ENCODE results near the gene VSX1.

The VSX1 gene

GRCh38 chr20:25030649-25031207, 51.2 kb downstream of the VSX1 start:
- Histone ChIP-seq H3K9ac (ENCODE audit: low read length) (no peak overlapping the region), H3K27me3 (ENCODE audit: control insufficient read depth, insufficient read depth, low read length) (no peaks in the 10 kb centered on the region), H3K9me3 (ENCODE audit: control insufficient read depth, low read depth, low read length) (no peaks in the 10 kb centered on the region), H3K4me3 (ENCODE audit: low read length) (no peak overlapping the region), H3K27ac (ENCODE audit: low read length) (no peak overlapping the region), H3K36me3 (ENCODE audit: control insufficient read depth, low read depth, low read length) (no peaks in the 10 kb centered on the region), H3K4me1 (ENCODE audit: control insufficient read depth, low read depth, low read length) (no peaks in the 10 kb centered on the region)

- no peak overlapping the region for H3K27ac ChIP-seq (ENCODE audit: low read length)
- H3K9me3 ChIP-seq (ENCODE audit: control insufficient read depth, low read depth, low read length), result no peaks in the 10 kb centered on the region
- H3K9ac ChIP-seq (ENCODE audit: low read length), result no peak overlapping the region
- H3K36me3 ChIP-seq (ENCODE audit: control insufficient read depth, low read depth, low read length), result no peaks in the 10 kb centered on the region
- no peaks in the 10 kb centered on the region for H3K27me3 ChIP-seq (ENCODE audit: control insufficient read depth, insufficient read depth, low read length)
- H3K4me3 ChIP-seq (ENCODE audit: low read length), result no peak overlapping the region
- no peaks in the 10 kb centered on the region for H3K4me1 ChIP-seq (ENCODE audit: control insufficient read depth, low read depth, low read length)
These were observed 51.8 kb downstream of the VSX1 start for GRCh38 chr20:25030007-25030648.

DNA sequence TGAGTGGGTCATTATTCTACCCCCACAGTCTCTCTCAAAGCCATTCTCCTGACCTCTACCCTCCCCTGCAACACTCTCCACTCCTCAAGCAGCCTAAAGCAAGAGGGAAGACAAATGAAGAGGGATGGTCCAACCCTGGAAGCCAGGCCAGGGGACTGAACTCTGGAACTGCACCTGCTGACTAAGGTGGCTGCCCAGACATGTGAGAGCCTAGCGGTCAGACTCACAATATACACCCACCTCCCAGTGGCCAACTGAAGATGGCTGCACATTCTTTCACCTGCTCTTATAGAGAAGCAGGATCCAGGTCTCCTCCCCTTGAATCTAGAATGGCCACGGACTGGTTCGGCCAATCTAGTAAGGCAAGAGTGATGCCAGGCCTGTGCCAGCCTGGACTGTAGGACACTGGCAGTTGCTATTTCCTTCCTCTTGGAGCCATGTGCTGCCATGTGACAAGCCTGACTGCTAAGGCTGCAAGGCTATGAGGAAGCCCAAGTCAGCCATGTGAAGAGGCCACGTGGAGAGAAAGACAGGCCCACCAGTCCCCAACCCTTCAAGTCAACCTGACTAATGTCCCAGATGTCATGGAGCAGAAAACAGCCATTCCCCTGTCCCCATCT, 55.8 kb downstream of the VSX1 start:
- H3K36me3 ChIP-seq (ENCODE audit: control insufficient read depth, low read depth, low read length), result no peaks in the 10 kb centered on the region
- H3K4me1 ChIP-seq (ENCODE audit: control insufficient read depth, low read depth, low read length), result no peaks in the 10 kb centered on the region
- no peak overlapping the region for H3K4me3 ChIP-seq (ENCODE audit: low read length)
- no peaks in the 10 kb centered on the region for H3K9me3 ChIP-seq (ENCODE audit: control insufficient read depth, low read depth, low read length)
- no peak overlapping the region for H3K9ac ChIP-seq (ENCODE audit: low read length)
- no peaks in the 10 kb centered on the region for H3K27me3 ChIP-seq (ENCODE audit: control insufficient read depth, insufficient read depth, low read length)
- H3K27ac ChIP-seq (ENCODE audit: low read length), result no peak overlapping the region
